ENCODE results near the gene ANKMY2.
A peak's percentile ranks its signal among the peaks of the same experiment; 100 is the strongest.
"Not testable (repeated sequence)": the region's sequence is repeated elsewhere in the genome, so short reads cannot be mapped to it uniquely, and the experiment has no call there.

The ANKMY2 gene

GRCh38 chr7:16661924-16662323 is 16.4 kb upstream of the ANKMY2 start:
- no peak for TF ChIP-seq CTCF (IDR thresholded peaks at IDR 0.05; ENCODE audit: low read depth, low read length)
- no peak for DNase-seq
- H3K27me3 ChIP-seq = no peaks in the 10 kb centered on the region
- H3K9me3 ChIP-seq = no peaks in the 10 kb centered on the region
- H3K4me1 ChIP-seq = peaks cover 7% of the 10 kb centered on the region
- H3K36me3 ChIP-seq = peaks cover 27% of the 10 kb centered on the region
- no peak overlapping the region for H3K4me3 ChIP-seq (ENCODE audit: low read depth, low read length)

- no peak overlapping the region for H3K4me3 ChIP-seq (ENCODE audit: low read depth, low read length)
- H3K27me3 ChIP-seq = no peaks in the 10 kb centered on the region
- peaks cover 7% of the 10 kb centered on the region for H3K4me1 ChIP-seq
- TF ChIP-seq CTCF (IDR thresholded peaks at IDR 0.05; ENCODE audit: low read depth, low read length) = no peak
- H3K36me3 ChIP-seq = peaks cover 17% of the 10 kb centered on the region
- no peaks in the 10 kb centered on the region for H3K9me3 ChIP-seq
- DNase-seq = no peak
Measured at GRCh38 chr7:16660702-16661464, 15.3 kb upstream of the ANKMY2 start.

- not testable (repeated sequence) for DNase-seq; H3K4me1 ChIP-seq; H3K4me3 ChIP-seq (ENCODE audit: low read depth, low read length); H3K27me3 ChIP-seq; H3K9me3 ChIP-seq
- H3K36me3 ChIP-seq = peaks cover 10% of the 10 kb centered on the region
Measured at GRCh38 chr7:16659854-16660497, 14.4 kb upstream of the ANKMY2 start.

GRCh38 chr7:16657656-16658279 is 12.2 kb upstream of the ANKMY2 start:
- DNase-seq = peak; percentile 28
- TF ChIP-seq CTCF (IDR thresholded peaks at IDR 0.05; ENCODE audit: low read depth, low read length) = no peak
- no peaks in the 10 kb centered on the region for H3K9me3 ChIP-seq

GRCh38 chr7:16656141-16656540 is 10.6 kb upstream of the ANKMY2 start:
- TF ChIP-seq CTCF (IDR thresholded peaks at IDR 0.05; ENCODE audit: low read depth, low read length) = no peak
- no peak for DNase-seq
- H3K36me3 ChIP-seq = peaks cover 13% of the 10 kb centered on the region
- no peak overlapping the region for H3K4me3 ChIP-seq (ENCODE audit: low read depth, low read length)
- H3K27me3 ChIP-seq = no peaks in the 10 kb centered on the region
- no peaks in the 10 kb centered on the region for H3K9me3 ChIP-seq
- peaks cover 7% of the 10 kb centered on the region for H3K4me1 ChIP-seq

More at GRCh38 chr7:16657656-16658279, 12.2 kb upstream of the ANKMY2 start:
- Histone ChIP-seq H3K27me3 (no peaks in the 10 kb centered on the region), H3K36me3 (peaks cover 8% of the 10 kb centered on the region), H3K4me3 (ENCODE audit: low read depth, low read length) (no peak overlapping the region), H3K4me1 (peaks cover 7% of the 10 kb centered on the region)

- Histone ChIP-seq H3K36me3 (peaks cover 13% of the 10 kb centered on the region), H3K27me3 (no peaks in the 10 kb centered on the region), H3K9me3 (no peaks in the 10 kb centered on the region), H3K4me3 (ENCODE audit: low read depth, low read length) (no peak overlapping the region), H3K4me1 (peaks cover 7% of the 10 kb centered on the region)
- DNase-seq = no peak
- no peak for TF ChIP-seq CTCF (IDR thresholded peaks at IDR 0.05; ENCODE audit: low read depth, low read length)
Measured at GRCh38 chr7:16655394-16655793, 9.8 kb upstream of the ANKMY2 start.
